ENCODE data around the gene STAM2.

Gene STAM2

GRCh38 chr2:152068226-152068625, 107.3 kb downstream of the STAM2 start:
- no peak for DNase-seq

GRCh38 chr2:152067823-152068222, 107.7 kb downstream of the STAM2 start:
- peak in 2 of 3 experiments; percentile 3 to 64 for DNase-seq
